GM18951 (cell line): ENCODE results near the gene BCHE.
"Not testable (repeated sequence)": the region's sequence is repeated elsewhere in the genome, so short reads cannot be mapped to it uniquely, and the experiment has no call there.

Experiments
- POLR2A ChIP-seq: IDR thresholded peaks from 4 replicates; pipeline ENCODE4 v1.6.1; 2011; ENCODE audit warnings: mild to moderate bottlenecking; ENCODE audit not compliant: insufficient read length, insufficient read depth; ENCODE audit errors: extremely low read depth
- in situ Hi-C: fragments of 300-500 bp; cut with MboI; formaldehyde crosslinking; loops from one replicate; pipeline ENCODE4 v1.12.0; 2022; ENCODE audit warnings: low sequenced_read_pairs, mixed read lengths, inconsistent platforms; ENCODE audit not compliant: unreplicated experiment

BCHE gene

GRCh38 chr3:165846056-165846455 lies 8.8 kb upstream of the BCHE start:
- TF ChIP-seq POLR2A, result no peak
- in situ Hi-C loops, result no loop called here

- TF ChIP-seq POLR2A, result no peak
- in situ Hi-C loops, result no loop called here
Measured at GRCh38 chr3:165839296-165840076, 2.3 kb upstream of the BCHE start.

DNA sequence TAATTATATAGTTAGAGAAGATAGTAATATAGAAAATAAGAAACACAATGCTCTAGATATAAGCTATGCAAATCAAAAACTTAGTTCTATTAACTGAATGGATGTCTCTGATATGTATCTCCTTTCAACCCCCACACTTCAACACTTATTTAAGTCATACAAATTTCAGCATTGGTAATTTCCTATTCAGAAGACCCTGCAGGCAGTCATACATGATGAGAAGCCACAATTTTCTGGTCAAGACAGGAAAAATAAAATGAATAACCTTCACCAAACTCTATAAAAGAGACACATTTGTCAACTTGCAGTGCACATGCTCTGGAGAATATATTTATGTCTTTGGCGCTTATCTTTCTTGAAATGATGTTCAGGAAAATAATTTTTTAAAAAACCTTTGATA lies 578 bp upstream of the BCHE start:
- no peak for TF ChIP-seq POLR2A
- in situ Hi-C loops, result no loop called here

DNA sequence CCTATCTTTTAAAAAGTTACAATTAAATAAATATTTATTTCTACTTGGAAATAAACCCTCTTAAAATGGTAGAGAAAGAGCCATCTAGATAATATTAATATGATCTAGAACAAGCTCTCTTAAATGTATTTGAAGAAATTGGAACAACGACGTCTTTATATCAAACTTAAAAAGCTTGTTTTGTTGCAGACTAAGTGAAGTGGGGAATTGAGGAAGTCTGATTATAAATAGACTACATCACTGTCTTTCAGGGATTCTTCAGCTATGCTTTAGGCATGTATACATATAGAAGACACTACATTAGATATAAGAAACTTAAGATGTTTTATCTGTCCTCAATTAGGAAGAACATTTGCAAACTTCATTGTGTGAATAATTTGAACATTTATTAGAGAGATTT lies 1.8 kb downstream of the BCHE start:
- no peak for TF ChIP-seq POLR2A
- in situ Hi-C loops, result no loop called here

DNA sequence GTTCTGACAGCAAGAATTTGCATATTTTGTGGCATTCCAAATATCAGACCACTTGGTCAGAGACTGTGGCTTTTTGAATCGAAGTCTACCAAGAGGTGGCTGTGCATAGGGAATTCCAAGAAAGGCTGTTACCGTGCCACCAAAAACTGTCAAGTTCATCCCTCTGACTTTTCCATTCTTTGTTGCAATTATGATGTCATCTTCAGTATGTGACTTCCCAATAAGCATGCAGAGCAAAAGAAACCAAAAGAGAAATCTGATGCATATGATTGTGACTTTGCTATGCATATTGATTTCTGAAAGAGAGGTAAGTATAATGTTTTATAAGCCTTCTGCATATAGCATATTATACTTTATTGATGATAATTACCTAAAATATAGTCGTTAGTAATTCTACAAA lies 6.5 kb downstream of the BCHE start:
- TF ChIP-seq POLR2A, result no peak
- in situ Hi-C loops, result no loop called here

- TF ChIP-seq POLR2A, result no peak
- in situ Hi-C loops, result no loop called here
Measured at GRCh38 chr3:165827883-165828282, 9.3 kb downstream of the BCHE start.

DNA sequence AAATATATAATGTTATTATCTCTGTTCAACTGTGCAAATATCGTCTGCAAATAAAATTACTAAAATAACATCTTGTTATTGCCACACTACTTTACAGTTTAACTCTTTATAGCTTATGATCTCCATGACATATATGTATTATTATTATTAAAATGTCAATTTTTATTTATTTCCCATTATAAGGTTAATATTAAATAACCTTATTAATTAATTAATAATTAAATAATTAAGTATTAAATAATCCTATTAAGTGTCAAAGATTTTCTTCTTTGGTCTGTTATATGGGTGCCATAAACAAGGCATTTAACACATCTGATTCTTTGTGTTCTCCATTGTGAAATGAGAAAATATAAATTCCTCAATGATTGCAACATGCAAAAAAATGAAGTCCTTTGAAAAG lies 10.0 kb downstream of the BCHE start:
- in situ Hi-C loops, result no loop called here
- TF ChIP-seq POLR2A, result no peak

- in situ Hi-C loops, result no loop called here
- no peak for TF ChIP-seq POLR2A
Measured at GRCh38 chr3:165820671-165821123, 16.5 kb downstream of the BCHE start.

DNA sequence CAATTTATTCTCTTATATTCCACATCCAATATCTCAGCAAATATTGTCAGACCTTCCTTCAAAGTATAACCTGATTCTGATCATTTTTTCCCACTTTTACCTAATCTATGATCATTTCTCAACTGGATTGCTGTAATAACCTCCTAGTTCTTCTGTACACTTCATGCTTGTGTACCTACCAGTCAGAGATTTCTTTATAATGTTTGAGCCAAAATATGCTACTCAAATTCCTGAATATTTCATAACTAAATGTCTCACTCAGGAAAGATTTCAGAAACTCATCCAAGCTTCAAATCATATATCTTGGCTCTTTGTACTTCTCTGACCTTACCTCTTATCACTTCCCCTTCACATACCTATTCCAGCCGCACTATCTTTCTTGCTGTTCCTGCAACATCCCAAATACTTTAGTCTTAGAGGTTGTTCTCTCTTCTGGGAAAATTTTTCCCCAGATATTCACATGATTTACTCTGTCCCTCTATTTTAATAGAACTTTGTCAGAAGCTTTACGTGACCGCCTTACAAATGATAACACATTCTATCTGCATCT lies 20.0 kb downstream of the BCHE start:
- no peak for TF ChIP-seq POLR2A

DNA sequence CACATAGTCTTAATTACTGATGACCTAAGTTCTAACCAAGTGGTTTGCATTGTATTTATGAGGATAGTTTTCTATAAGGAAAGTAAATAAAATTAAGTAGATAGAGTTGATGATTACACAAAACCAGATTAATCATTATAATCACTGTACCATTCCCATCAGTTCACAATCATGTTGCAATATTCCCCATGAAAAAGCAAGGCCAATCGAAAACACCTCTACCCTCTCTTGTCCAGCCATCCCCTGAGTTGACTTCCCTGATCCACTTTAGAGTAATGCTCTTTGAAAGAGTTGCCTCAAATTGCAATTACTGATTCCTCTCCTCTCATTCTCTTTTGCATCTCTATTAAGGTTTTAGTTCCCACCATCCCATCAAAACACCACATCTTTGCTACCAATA lies 21.0 kb downstream of the BCHE start:
- in situ Hi-C loops, result no loop called here
- no peak for TF ChIP-seq POLR2A

More for the DNA sequence above, 20.0 kb downstream of the BCHE start:
- in situ Hi-C loops, result no loop called here

DNA sequence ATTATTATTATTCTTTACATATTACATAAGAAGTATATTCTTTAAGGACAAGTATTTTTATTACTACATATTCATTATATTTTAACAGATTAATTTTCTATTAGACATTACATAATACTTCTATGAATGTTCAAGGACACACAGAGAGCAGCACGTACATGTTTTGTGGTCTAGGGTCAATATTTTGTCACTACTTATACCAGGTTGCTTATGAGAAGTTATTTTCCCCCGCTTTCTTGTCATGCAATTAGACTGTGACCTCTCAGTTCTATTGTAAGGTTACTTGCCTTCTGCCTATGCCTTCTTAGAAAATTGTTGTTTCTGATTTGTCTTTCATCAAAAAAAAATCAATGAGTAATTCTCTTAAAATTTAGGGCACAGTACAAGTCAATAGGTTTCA lies 21.5 kb downstream of the BCHE start:
- in situ Hi-C loops, result no loop called here
- no peak for TF ChIP-seq POLR2A

DNA sequence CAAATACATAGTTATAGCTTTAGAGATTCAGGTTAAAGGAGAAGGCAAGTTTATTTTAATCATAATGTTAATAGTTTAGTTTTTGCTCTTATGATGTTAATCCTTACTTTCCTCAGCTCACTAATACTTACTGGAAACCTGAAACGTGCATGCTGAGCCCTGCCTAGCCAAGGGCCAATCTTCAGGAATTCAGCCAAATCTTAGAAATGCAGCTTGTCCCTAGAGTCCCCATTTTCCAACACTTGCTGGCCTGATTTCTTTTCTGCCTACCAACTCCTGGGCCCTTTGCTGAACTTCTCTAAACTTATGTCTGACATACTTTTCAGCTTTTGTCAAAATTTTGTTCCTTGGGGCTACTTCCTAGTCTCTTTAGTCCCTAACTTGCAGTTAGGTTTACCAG lies 22.8 kb downstream of the BCHE start:
- no peak for TF ChIP-seq POLR2A
- in situ Hi-C loops, result no loop called here

GRCh38 chr3:165807937-165808336 lies 29.3 kb downstream of the BCHE start:
- in situ Hi-C loops, result not testable (repeated sequence)

- no peak for TF ChIP-seq POLR2A
- in situ Hi-C loops, result no loop called here
Measured at GRCh38 chr3:165805946-165806561, 31.2 kb downstream of the BCHE start.
